SKM-1 (cell line): ENCODE results near the gene RSPO1.
"Not testable (repeated sequence)": the region's sequence is repeated elsewhere in the genome, so short reads cannot be mapped to it uniquely, and the experiment has no call there.

Source experiments
- DNase-seq: peaks from one replicate; lab custom pipeline; 2025; ENCODE audit not compliant: unreplicated experiment; lab: John Stamatoyannopoulos, UW

RSPO1 gene, protein sequence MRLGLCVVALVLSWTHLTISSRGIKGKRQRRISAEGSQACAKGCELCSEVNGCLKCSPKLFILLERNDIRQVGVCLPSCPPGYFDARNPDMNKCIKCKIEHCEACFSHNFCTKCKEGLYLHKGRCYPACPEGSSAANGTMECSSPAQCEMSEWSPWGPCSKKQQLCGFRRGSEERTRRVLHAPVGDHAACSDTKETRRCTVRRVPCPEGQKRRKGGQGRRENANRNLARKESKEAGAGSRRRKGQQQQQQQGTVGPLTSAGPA

DNA sequence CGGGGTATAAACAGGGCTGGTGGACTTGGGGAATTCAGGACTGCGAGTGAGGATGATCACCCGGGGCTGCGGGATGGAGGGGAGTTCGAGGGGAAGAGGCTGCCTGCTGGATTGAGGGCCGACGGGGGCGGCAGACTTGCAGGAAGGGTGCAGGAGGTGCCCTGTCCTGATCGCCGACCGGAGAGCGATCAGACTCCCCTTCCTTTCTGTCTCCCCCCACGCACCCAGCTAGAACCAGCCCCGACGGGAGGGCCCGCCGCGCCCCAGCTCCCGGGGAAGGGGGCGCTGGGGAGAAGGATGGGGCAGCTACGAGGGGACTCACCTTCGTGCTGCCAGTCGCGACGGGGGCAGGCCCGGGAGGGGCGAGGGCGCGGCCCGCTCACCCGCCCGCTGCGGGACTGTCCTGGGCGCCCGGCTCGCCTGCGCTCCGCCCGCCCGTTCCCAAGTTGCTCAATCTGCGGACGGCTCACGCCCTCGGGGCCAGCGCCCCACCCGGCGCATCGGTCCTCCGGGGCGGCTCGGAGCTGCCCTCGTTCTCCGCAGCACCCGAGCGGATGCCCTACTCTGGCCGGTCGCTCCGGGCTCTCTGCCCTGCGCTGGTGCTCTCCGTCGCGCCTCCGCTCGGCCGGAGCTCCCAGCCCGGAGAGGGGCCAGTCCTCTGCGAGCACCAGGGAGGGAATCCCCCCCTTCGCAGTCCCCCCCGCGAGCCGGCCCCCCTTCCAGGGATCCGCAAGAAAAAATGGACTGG is at the start of gene RSPO1:
Gene RSPO1, minus strand, starts transcription at position 649 of the 748 bp plus-strand sequence. CDS start 5,231 bp downstream, outside the sequence.
- DNase-seq, result no peak

DNA sequence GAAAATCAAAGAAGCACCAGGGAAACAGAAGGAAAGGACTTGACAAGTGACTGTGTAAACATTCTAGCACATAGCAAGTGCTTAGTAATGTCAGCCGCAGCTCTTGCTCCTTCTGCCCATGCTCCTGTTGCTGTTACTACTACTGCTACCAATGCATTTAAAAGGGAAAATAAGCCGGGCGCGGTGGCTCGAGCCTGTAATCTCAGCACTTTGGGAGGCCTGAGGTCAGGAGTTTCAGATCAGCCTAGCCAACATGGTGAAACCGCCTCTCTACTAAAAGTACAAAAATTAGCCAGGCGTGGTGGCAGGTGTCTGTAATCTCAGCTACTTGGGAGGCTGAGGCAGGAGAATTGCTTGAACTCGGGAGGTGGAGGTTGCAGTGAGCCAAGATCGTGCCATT is 49.5 kb upstream of the RSPO1 start:
- not testable (repeated sequence) for DNase-seq

DNA sequence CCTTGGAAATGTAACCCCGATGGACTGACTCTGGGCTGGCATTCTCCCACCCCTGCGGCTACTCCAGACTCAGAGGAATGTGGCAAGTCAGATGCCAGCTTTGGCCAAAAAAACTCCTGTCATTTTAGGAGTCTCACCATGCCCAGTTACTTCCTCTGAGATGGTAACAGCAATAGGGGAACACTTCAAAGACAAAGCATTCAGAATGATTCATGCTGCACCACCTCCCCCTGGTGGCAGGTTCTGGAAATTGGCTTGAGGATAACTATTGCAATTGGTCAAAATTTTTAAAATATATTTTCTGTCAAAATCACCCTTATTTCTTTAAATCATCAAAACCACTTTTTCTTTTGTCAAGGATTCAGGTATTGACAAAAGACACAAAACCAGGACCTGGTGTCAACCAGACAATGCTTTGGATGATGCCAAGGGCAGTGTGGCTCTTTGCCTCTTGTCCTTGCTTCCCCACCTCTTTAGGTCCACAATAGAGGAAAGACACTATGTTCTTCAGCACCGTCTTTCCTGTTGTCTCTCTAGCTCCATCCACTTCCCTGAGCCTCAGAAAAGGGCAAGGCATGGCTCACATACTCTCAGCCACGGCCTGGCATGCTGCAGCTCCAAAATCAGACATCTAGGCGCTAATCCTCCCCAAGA is 47.8 kb upstream of the RSPO1 start:
- peak; percentile 57 for DNase-seq

DNA sequence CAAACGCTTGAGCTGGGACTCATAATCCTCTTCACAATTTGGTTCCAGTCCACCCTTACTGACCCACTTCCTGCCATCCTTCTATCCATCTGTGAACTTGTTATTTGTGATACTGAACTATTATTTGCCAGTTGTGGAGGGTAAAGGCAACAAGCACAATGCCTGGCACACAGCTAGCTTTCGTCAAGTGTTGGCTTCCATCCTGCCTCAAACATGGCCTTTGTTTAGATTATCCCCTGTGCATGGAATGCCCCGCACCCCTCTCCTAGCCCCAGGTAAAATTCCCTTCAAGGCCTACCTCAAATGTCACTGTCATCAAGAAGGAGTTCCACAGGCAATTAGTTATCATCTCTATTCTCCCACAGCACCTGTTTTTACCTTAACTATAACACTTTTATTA is 46.2 kb upstream of the RSPO1 start:
- DNase-seq, result no peak

DNA sequence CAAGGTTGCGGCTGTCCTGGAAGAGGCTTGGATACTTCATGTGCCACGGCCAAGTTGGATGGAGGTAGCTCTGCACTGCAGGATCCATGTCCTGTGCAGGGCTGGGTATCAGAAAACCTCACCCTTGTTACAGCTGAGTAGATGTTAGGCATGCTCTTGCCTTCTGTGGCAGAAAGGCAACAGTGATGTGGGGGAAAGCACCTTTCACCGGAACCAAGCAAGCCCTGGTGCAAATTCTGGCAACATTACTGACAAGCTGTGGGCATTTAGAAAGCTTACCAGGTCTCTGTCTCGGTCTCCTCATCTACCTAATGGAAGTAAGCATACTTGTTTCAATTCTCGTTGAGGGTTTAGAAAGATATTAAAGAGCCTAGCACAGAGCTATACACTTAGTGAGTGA is 43.1 kb upstream of the RSPO1 start:
- no peak for DNase-seq

DNA sequence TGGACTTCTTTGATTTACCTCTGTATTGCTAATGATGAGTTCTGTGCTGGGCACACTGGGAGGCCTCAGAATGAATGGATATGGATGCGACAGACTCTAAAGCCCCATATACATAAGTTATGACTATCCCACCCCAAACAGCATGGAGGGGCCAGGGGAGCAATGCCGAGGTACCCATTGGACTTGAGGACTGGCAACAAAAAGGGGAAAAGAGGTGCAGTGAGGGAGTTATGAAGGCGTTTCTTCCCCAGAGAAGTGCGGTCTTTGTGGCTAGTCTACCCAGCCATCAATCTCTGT is 42.4 kb upstream of the RSPO1 start:
- no peak for DNase-seq

DNA sequence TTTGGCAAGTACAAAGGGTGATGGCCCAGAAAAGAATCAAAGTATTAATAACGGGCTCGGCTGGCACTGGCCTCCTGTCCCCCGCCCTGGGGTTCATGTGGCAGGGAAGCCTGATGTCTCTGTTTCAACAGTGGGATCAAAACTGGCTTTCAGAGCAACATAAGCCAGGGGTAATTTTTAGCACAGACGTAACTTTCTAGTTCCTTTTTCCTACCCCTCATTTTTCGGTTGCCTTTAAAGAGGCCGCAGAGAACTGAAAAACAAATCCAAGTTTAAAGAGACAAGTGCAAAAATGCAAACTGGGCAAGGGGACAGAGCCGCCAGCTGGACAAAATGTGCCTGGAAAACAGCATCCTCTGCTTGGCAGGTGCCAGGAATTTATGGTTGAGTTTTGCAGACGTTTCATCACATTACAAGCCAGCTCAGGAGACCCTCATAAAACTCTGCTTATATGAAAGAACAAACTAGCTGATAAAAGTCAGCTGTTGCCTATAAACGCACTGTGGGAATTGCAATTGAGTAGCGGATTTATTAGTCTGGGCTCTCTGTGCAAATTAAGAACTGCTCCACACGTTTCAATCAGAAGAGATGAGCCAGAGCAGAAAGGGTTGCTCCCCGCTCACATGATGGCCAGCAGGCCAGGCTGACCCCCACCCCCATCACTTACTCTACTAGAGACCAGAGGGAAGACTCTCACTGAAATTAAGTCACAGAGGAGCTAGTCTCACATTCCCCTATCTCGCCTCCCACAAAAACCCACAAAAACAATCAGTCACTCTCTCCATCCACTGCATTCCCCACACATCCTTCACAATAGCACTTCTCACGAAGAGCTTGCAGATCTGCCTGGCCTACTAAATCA is 41.8 kb upstream of the RSPO1 start:
- no peak for DNase-seq

DNA sequence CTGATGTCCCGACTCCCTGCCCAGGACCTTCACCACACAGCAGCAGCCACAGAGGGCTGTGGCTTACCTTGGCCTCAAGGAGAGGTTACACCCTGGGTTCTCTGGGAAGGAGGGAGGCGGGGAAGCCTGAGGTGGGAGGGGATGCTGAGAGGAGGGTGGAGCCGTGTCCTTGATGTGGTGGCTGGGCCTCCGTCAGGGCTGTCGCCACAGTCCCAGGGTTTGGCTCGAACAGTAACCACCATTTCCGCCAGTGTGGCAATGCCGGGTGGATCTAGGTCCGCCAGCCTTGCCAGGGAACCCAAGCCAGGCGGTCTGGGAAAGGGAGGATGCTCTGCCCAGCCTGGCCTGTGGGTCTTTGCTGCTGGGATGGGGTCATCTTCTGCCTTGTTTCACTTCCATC is 39.2 kb upstream of the RSPO1 start:
- DNase-seq, result no peak

DNA sequence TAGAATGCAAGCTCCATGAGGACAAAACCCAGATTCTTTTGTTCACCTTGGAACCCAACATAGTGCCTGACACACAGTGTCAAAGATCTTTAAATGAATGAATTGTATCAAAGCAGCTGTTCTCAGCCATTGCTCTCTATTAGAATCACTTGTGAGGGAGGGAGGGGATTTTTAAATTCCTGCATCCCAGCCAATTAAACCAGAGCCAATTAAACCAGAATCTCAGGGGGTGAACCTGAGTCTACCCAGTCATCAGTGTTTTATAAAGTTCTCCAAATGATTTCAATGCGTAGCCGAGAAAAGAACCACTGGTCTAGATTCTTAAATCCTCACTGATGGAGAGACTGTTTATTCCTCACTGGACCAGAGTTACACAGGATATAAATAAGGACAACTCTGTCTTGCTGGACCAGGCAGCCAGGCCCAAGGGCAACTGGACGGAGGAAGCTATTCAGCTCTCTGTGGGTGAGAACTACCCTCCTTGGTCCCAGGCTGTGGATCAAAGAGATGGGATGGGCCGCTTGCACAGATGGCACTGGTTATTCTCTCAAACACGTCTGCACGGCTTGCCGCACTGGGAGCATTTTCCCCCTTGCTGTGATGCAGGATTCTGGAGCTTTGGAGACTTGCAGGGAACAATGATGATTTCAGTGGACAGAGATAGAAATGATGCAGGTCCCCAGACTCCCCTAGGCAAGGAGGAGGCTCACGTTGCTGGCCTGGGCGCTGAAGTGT is 37.6 kb upstream of the RSPO1 start:
- no peak for DNase-seq

DNA sequence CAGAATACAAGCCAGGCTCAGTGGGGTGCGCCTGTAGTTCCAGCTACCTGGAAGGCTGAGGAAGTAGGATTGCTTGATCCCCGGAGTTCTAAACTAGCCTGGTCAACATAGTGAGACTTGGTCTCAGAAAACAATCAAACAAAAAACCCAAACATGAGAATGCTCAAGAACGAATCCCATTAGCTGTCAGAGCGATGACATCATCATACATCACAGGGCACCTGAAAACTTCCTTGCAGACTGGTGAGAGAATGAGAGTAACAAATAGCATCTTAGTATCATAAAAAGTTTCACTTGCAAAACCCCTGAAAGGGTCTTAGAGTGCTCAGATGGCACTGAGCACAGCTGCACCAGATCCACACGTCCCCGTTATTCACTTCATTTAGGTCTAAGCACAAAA is 36.6 kb upstream of the RSPO1 start:
- no peak for DNase-seq

DNA sequence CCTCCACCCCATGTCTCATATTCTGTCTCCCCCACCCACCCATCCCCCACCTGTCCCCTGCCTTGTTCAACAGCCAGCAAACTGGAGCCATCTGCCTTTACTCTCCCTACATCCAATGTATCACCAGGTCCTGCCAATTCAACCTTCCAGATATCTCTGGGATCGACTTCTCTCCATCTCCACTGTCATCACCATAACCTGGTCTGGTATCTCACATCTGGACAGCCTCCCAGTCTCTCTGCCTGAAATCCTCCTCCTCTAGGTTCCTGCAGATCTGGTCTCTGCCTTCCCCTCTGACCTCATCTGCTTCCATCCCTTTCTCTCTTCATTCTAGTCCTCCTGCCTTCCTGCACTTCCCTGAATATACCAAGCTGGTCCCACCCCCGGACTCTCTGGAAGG is 35.4 kb upstream of the RSPO1 start:
- DNase-seq, result no peak

DNA sequence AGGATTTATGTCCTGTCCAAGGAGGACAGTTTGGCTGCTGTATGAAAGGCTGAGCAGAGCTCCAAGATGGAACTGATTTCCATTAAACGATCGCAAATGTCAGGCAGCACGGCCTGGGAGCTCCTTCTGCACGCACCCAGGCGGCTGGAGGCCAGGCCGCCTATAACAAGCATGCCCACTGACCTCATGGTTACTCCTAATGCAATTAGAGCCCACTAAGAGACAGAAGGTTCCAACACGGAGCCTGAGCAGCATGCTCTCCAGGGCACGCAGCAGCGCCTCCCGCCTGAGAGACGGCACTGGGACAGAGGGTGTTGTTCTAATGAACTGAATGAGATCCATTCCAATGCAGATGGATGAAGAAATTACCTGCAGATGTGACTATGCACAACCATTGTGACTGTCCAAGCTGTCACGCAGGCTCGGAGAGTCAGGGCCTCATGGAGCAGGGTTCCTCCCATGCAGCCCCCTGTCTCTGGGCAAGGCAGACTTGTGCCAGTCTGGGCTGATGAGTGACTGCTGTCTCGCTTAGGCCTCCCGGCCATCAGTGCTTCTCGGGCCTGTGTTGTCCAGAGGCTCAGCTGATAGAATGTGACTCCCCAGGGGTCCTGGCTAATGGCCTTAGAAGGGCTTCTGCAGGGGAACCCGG is 32.5 kb upstream of the RSPO1 start:
- no peak for DNase-seq

DNA sequence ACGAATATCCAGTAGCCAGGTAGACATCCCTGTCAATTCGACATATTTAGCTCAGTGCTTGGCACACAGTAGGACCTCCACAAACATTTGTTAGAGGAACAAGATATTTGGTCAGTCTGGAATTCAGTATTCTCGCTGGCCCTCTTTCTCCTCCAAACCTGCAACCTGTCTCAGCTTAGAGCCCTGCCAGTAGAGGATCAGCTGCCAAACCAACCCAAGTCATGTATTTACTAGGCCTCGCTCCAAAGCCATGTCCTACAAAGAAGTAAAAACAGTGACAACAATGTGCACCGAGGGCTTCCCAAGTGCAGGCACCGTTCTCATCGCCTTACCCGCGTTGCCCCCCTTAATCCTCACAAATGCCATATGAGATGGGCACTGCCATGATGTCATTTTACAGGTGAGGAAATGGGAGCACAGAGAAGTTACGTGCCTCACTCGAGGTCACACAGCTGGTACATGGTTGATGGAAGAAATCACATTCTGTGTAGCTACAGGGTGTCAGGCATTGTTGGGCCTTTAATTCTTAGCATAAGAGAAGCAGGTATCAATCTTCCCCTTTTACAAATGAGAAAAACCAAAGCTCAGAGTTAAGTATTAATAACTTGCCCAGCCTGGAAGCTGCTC is 31.7 kb upstream of the RSPO1 start:
- no peak for DNase-seq

DNA sequence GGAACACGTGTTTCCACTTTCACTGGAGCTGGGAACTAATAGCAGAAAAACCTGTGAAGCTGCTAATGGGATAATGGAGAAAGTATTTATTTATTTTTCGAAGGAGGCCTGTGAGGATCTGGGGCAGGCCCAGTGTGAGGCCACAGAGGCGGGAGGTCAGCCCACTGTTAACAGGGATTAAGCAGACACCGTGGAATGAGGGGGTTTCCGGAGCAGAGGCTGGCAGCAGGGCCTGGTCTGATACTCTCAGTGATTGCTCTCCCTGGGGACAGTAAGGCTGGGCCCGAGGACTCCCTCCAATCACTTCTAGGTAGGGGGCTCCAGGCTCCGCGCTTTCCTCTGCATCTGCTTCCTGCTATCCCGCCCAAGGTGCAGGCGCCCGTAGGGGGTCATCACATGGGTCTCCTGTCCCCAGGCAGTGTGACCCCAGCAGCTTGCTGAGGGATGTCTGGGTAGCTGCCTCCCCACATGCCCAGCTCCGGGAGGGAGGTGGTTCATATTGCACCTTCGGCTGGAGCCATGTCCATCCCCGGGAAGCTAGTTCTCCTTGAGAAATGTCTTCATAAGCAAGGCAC is 28.8 kb upstream of the RSPO1 start:
- DNase-seq, result no peak

DNA sequence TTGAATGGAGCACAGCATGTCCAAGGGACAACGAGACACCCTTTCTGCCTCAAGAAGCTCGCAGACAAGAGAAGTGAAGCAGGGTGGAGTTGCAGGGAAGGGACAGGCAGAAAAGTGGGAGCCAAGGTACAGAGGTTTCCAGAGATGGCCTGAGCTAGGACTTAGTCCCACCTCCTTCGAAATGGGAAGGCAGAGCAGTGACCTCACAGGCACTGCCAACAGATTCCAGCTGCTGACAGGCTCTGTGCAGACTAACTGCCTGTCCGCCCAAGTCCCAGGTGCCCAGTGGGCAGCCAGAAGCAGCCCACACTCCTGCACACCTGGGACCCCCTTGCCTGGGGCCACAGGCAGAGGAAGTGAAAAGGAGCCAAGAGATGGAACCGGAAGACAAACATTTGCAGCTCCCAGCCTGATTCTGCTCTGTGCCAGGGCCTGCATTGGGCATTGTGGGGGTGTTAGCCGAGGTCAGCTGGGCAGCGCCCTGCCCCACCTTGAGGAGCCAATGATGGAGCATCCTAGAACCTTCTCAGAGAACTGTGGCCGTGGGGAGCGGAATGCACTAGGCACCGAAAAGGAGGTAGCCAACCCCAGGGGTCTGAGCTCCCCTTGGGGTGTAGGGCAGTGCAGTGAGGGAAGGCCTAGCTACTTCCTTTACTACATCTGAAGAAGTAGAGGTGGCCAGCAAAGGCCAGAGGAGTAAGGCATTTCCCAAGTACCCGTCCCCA is 27.5 kb upstream of the RSPO1 start:
- DNase-seq, result no peak

DNA sequence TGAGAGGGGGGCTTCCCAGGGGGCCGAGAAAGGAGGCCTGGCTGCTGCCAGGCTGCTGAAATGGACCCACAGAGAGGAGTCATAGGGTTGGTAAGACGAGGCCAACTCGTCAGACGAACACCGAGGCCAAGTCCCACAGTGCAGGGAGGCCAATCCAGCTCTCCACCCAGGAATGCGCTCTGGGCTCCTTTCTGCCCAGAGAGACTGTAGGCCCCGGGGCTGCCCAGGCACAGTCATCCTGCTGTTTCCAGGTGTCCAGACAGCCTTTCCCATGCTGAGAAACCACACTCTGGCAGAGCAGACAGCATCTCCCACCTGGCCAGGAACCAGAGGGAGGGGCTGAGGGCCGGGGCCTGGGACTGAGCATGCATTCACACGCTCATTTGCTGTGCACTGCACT is 26.7 kb upstream of the RSPO1 start:
- DNase-seq, result no peak

DNA sequence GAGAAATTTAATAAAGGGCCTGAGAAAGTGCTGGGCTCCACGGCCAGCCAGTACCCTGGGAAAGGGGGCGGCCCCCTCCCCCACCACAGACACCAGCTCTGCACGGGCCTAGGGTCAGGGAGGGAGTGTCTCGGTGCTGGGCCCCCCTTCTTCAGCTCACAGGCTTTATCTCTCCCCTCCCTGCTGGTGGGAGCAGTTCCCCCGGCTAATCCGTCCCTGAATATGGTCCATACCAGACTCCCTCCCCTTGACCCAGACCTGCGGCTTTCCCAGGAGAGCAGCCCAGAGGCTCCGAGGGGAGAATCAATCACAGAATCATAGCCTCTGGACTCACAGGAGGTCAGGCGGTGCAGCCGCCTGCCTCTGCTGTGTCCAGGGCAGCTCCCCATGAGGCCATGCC is 26.0 kb upstream of the RSPO1 start:
- no peak for DNase-seq

DNA sequence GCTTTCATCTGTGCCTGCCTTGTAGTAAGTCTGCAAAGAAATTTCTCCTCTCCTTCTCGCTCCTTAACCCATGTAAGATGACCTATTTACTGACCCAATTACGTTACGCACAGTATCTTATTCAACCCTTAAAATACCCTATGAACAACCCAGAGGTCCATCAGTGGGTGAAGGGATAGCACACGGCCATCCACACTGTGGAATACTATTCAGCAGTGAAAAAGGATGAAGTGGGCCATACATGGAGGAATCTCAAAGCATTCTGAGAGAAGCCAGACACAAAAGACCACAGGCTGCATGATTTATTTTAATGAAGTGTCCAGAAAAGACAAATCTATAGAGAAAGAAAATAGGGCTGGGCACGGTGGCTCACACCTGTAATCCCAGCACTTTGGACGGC is 23.8 kb upstream of the RSPO1 start:
- DNase-seq, result no peak
